DOHH2 (cell line): Measurements from ENCODE around the gene SLC7A9.
"Not testable (repeated sequence)": the region's sequence is repeated elsewhere in the genome, so short reads cannot be mapped to it uniquely, and the experiment has no call there.

Experiments
- H3F3A ChIP-seq: fragments of 200-600 bp; sonication (generic), shearing (Covaris generic); 2 replicates; pipeline ENCODE4 v1.6.0; 2016; ENCODE audit warnings: antibody characterized with exemption, mild to moderate bottlenecking; ENCODE audit not compliant: control insufficient read depth, insufficient read depth
- H3K27ac ChIP-seq: fragments of 200-600 bp; sonication (generic); 2 replicates; pipeline ENCODE4 v1.5.1; 2014; ENCODE audit warnings: low read depth, mild to moderate bottlenecking, low read length, moderate library complexity
- H3K27me3 ChIP-seq: fragments of 200-600 bp; sonication (generic); 2 replicates; pipeline ENCODE4 v1.6.1; 2014; ENCODE audit warnings: mild to moderate bottlenecking, low read length, mixed read lengths; ENCODE audit not compliant: control insufficient read depth
- H3K36me3 ChIP-seq: fragments of 200-600 bp; sonication (generic); 2 replicates; pipeline ENCODE4 v1.6.1; 2014; ENCODE audit warnings: mild to moderate bottlenecking, low read length, moderate library complexity, mixed read lengths; ENCODE audit not compliant: control insufficient read depth
- H3K4me1 ChIP-seq: fragments of 200-600 bp; sonication (generic); 2 replicates; pipeline ENCODE4 v1.6.1; 2014; ENCODE audit warnings: mild to moderate bottlenecking, low read length, mixed read lengths; ENCODE audit not compliant: control insufficient read depth
- H3K4me2 ChIP-seq: fragments of 200-600 bp; sonication (generic); 2 replicates; pipeline ENCODE4 v1.6.0; 2014; ENCODE audit warnings: mild to moderate bottlenecking, low read length, moderate library complexity
- H3K4me3 ChIP-seq: fragments of 200-600 bp; sonication (generic); 2 replicates; pipeline ENCODE4 v1.5.1; 2014; ENCODE audit warnings: mild to moderate bottlenecking, low read length, mixed read lengths
- H3K79me2 ChIP-seq: fragments of 200-600 bp; sonication (generic); 2 replicates; pipeline ENCODE4 v1.6.1; 2014; ENCODE audit warnings: mild to moderate bottlenecking, low read length, mixed read lengths; ENCODE audit not compliant: control insufficient read depth
- H3K9me2 ChIP-seq: fragments of 200-600 bp; sonication (generic); replicated peaks from 2 replicates; pipeline ENCODE4 v1.6.1; 2014; ENCODE audit warnings: mild to moderate bottlenecking, low read length, mixed read lengths; ENCODE audit not compliant: control insufficient read depth
- H3K9me3 ChIP-seq: fragments of 200-600 bp; sonication (generic); 2 replicates; pipeline ENCODE4 v1.6.1; 2014; ENCODE audit warnings: antibody characterized with exemption, low read length, mixed read lengths; ENCODE audit not compliant: control insufficient read depth, insufficient read depth
- H4K20me1 ChIP-seq: fragments of 200-600 bp; sonication (generic); 2 replicates; pipeline ENCODE4 v1.6.0; 2014; ENCODE audit warnings: low read depth, mild to moderate bottlenecking, antibody characterized with exemption, low read length, moderate library complexity; ENCODE audit not compliant: control insufficient read depth, insufficient read depth
- CTCF ChIP-seq: fragments of 200-600 bp; sonication (generic); IDR thresholded peaks from one replicate; pipeline ENCODE4 v1.5.1; 2014; ENCODE audit warnings: antibody characterized with exemption, mild to moderate bottlenecking, low read depth, low read length; ENCODE audit not compliant: poor library complexity, severe bottlenecking
- EZH2phosphoT487 ChIP-seq: fragments of 200-600 bp; sonication (generic); IDR thresholded peaks from 2 replicates; pipeline ENCODE4 v1.6.1; 2017; ENCODE audit warnings: borderline replicate concordance, mild to moderate bottlenecking, antibody characterized with exemption, low read length, moderate library complexity, mixed read lengths

Gene SLC7A9

GRCh38 chr19:32837531-32837930 lies 32.0 kb downstream of the SLC7A9 start:
- no peak overlapping the region for H3K27ac ChIP-seq
- no peaks in the 10 kb centered on the region for H3K27me3 ChIP-seq
- no peaks in the 10 kb centered on the region for H3F3A ChIP-seq
- no peaks in the 10 kb centered on the region for H4K20me1 ChIP-seq
- no peak overlapping the region for H3K4me2 ChIP-seq
- no peaks in the 10 kb centered on the region for H3K9me2 ChIP-seq
- H3K9me3 ChIP-seq, result no peaks in the 10 kb centered on the region
- no peaks in the 10 kb centered on the region for H3K79me2 ChIP-seq
- no peaks in the 10 kb centered on the region for H3K36me3 ChIP-seq
- TF ChIP-seq EZH2phosphoT487, result no peak
- no peak for TF ChIP-seq CTCF
- H3K4me3 ChIP-seq, result no peak overlapping the region
- H3K4me1 ChIP-seq, result no peaks in the 10 kb centered on the region

- H3K79me2 ChIP-seq, H3K4me3 ChIP-seq, H3K9me3 ChIP-seq, H3K4me1 ChIP-seq, H3K27me3 ChIP-seq, H3K4me2 ChIP-seq, H3K27ac ChIP-seq, H4K20me1 ChIP-seq, H3K9me2 ChIP-seq, H3F3A ChIP-seq, H3K36me3 ChIP-seq: not testable (repeated sequence)
Observed at GRCh38 chr19:32833388-32833787, 36.2 kb downstream of the SLC7A9 start.

- not testable (repeated sequence) for H3K9me3 ChIP-seq, H3F3A ChIP-seq, H3K4me1 ChIP-seq, H3K27ac ChIP-seq, H3K36me3 ChIP-seq, H3K4me2 ChIP-seq, H4K20me1 ChIP-seq, H3K79me2 ChIP-seq, H3K27me3 ChIP-seq, H3K9me2 ChIP-seq, H3K4me3 ChIP-seq
Observed at GRCh38 chr19:32832825-32833224, 36.7 kb downstream of the SLC7A9 start.

- H3K27me3 ChIP-seq, H3K27ac ChIP-seq, H3F3A ChIP-seq, H4K20me1 ChIP-seq, H3K4me3 ChIP-seq, H3K4me1 ChIP-seq, H3K4me2 ChIP-seq, H3K9me2 ChIP-seq, H3K36me3 ChIP-seq, H3K9me3 ChIP-seq, H3K79me2 ChIP-seq: not testable (repeated sequence)
Observed at GRCh38 chr19:32832094-32832493, 37.5 kb downstream of the SLC7A9 start.

GRCh38 chr19:32831611-32832010 lies 38.0 kb downstream of the SLC7A9 start:
- H3K4me2 ChIP-seq, result no peak overlapping the region
- H3F3A ChIP-seq, result no peaks in the 10 kb centered on the region
- H3K4me1 ChIP-seq, result no peaks in the 10 kb centered on the region
- no peaks in the 10 kb centered on the region for H3K79me2 ChIP-seq
- H3K27ac ChIP-seq, result no peak overlapping the region
- no peaks in the 10 kb centered on the region for H3K9me3 ChIP-seq
- no peaks in the 10 kb centered on the region for H3K36me3 ChIP-seq
- H3K9me2 ChIP-seq, result no peaks in the 10 kb centered on the region
- TF ChIP-seq CTCF (no peak), EZH2phosphoT487 (no peak)
- H3K27me3 ChIP-seq, result no peaks in the 10 kb centered on the region
- H3K4me3 ChIP-seq, result no peak overlapping the region
- no peaks in the 10 kb centered on the region for H4K20me1 ChIP-seq
